GM19043 (cell line): ENCODE data around the gene CHD9.
"Not testable (repeated sequence)": the region's sequence is repeated elsewhere in the genome, so short reads cannot be mapped to it uniquely, and the experiment has no call there.

ENCODE experiments used
- ATAC-seq: cut with Tn5 transposase; IDR thresholded peaks from one replicate; pipeline ENCODE4 v1.9.1; 2021; ENCODE audit warnings: low read depth; ENCODE audit not compliant: unreplicated experiment

The CHD9 gene

GRCh38 chr16:53045341-53046220, 9.2 kb upstream of the CHD9 start:
- ATAC-seq = no peak

DNA sequence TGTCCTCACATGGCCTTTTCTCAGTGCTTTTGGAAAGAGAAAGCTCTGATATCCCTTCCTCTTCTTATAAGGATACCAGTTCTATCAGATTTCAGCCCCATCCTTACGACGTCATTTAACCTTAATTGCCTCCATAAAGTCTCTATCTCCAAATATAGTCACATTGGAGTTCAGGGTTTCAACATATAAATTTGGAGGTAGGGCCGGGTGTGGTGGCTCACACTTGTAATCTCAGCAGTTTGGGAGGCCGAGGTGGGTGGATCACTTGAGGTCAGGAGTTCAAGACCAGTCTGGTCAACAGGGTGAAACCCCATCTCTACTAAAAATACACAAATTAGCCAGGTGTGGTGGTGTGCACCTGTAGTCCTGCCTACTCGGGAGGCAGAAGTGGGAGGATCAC, 7.3 kb upstream of the CHD9 start:
- ATAC-seq = not testable (repeated sequence)

DNA sequence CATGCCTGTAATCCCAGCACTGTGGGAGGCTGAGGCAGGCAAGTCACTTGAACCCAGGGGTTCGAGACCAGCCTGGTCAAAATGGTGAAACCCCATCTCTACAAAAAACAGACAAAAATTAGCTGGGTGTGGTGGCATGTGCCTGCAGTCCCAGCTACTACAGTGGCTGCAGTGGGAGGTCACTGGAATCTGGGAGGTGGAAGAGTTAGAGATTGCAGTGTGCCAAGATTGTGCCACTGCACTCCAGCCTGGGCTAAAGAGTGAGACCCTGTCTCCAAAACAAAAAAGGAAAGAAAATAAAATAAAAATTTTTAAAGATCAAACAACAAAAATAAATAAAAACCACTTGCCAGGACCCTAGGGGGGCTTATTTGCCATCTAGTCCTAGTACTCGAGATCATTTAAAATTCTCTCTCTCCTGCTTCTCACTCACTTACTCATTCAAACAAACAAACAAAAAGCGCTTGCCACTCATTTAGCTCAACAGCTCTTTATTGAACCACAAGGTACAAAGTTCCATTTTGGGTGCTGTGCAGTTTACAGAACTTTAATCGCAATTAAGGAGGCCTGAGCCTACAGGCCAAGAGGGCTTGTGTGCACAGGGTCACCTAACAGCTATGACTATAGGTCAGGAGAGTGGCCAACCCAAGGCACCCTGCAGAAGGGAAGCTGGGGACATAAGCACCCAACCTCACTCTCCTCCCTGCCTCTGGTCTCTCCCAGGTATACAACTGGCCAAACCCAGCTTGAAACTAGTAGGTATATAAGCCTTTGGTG, 6.5 kb upstream of the CHD9 start:
- ATAC-seq = no peak

DNA sequence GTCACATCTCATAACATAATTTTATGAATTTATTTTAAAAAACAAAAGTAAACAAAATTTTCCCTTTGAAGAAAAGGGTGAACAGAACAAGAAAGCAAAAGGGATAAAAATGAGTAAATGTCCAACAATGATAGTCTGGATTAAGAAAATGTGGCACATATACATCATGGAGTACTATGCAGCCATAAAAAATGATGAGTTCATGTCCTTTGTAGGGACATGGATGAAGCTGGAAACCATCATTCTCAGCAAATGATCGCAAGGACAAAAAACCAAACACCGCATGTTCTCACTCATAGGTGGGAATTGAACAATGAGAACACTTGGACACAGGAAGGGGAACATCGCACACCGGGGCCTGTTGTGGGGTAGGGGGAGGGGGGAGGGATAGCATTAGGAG, 3.5 kb upstream of the CHD9 start:
- not testable (repeated sequence) for ATAC-seq

- ATAC-seq = no peak
These were observed 2.0 kb upstream of the CHD9 start, which contains the start of gene CHD9NB for GRCh38 chr16:53052519-53053501. CHD9NB (minus strand) TSS chr16:53052897; CDS start chr16:53044158, 8,739 bp downstream.

DNA sequence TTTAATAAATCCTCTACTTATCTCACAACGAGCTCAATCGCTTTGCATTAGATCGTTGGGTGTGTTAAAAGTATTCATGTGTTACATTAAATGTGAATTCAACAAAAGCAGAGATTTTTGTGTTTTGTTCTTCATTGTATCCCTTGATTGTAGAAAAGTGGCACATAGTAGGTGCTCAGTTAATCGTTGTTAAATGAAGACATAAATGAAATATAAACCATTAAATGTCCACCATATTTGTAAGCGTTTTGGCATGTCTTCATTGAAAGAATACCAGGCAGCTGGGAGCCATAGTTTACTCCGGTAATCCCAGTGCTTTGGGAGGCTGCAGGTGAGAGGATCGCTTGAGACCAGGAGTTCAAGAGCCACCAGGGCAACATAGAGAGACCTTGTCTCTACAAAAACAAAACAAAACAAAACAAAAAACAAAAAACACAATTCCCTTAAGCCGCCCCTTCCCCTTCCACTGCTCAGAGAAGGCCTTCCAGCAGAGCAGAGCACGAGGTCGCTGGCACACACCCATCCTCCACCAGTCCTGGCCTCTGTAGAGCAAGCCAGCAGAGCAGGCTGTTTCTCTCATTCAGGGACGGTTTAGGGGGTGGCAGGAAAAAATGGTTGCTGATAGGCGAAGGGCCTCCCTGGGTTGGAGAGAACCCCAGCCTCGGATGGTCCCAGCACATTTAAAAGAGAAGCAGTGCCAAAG, 673 bp upstream of the CHD9 start:
- ATAC-seq = peak; percentile 38

DNA sequence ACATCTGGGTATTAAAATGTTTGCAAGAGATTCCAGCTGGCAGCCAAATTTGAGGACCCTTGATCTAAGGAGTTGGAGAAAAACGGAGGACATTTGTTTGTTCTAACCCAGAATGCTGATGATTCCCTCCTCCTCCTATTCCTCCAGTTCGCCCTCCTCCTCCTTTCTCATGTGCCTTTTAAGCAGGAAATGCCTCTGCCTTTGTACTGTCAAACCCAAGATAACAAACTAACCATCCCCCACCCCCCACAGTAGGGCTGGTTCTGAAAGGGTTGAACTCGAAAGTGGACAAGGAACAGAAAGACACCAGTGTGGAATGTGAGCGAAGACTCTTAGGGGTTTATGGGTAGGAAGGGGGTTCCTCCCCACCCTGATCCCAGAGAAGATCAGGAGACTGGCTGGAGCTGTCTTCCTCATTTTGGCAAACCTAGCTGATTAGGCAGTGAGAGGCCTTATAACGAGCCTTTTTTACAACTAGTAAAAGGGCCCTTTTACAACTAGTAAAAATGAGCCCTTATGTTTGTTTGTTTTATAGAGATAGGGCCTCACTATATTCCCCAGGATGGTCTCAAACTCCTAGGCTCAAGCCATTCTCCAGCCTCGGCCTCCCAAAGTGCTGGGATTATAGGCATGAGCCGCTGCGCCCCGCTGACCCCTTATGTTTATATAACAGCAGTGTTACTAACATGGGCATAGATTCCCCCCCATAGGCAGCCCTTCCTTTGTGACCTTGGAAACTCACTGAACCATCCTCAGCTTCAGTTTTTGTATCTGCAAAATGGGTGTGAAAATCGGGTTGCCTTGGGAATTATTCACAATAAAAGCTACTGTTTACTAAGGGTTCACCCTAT, 975 bp downstream of the CHD9 start:
- ATAC-seq = no peak

- ATAC-seq = no peak
These were observed 1.6 kb downstream of the CHD9 start for GRCh38 chr16:53056392-53056881.

GRCh38 chr16:53057658-53058057, 2.9 kb downstream of the CHD9 start:
- no peak for ATAC-seq

DNA sequence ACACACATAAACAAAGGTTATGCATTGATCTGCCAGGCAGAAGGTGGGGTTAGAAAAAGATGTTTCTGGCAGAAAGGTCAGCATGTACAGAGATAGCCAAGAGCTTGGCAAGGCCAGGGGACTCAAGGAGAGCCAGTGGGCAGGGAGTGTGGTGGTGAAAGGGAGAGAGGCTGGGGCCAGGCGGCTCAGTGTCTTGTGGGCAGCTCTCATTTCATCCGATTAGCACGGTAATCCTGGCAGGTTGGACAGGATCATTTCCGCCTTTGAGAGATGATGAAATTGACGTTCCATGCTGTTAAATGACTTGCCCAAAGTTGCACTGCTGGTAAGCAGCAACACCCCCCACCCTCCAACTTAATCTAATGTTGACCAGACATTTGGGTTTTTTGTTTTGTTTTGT, 3.6 kb downstream of the CHD9 start:
- no peak for ATAC-seq

GRCh38 chr16:53058882-53059281, 4.1 kb downstream of the CHD9 start:
- ATAC-seq = no peak

DNA sequence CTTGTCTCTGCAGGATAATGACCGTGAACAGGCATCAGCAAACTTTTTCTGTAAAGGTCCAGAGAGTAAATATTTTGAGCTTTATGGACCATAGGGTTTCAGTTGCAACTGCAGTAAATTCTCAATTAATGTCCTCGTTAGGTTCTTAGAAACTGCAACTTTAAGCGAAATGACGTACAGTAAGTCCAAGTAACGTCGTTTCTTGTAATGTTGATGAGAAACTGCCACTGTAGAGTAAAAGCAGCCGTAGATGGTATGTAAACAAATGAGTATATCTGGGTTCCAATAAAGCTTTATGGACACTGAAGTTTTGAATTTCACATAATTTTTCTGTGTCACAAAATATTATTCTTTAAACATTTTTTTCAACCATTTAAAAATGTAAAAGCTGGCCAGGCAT, 4.9 kb downstream of the CHD9 start:
- ATAC-seq = no peak

- peak; percentile 19 for ATAC-seq
These were observed 6.5 kb downstream of the CHD9 start for GRCh38 chr16:53061256-53061655.

DNA sequence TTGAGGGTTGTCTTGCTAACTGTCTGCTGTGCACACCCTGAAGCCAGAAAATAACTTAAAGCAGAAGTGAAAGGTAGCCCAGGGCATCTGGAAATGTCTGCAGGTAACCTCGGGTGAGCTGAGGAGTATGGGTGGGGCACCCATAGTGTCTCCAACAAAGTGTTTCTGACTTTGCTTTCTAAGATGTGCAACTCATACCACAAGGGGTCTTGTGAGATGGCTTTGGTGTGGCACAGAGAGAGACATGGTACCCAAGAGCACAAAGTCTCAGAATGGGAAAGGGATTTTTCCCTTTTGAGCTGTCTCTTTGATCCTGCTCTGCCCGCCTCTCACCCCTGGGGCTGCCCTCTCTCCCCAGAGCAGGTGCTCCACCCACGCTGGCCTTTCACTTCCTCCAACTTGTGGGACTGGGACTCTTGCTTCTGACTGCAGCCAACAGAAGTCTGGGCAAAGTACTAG, 6.9 kb downstream of the CHD9 start:
- peak; percentile 70 for ATAC-seq

GRCh38 chr16:53064081-53064578, 9.3 kb downstream of the CHD9 start:
- ATAC-seq = no peak

DNA sequence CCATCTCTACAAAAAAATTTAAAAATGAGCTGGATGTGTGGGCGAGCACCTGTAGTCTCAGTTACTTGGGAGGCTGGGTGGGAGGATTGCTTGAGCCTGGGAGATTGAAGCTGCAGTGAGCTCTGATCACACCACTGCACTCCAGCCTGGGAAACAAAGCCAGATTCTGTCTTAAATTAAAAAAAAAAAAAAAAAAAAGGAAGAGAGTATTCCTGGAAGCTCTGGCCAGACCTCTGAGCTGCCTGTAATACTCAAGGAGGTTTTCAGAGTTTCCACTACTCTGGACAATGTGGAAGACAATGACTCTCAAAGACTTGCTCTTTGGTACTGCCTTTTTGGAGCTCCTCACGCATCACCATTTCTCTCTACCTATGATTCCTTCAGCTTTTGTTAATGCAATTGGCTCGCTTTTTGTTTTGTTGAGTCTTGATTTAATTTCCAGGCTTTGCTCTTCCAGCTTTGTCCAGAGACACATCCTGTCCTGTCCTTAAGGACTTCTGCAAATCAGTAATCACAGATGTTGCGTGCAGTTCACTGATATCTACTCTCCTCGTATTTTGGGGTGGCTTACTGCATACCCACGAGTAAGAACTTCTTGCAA, 10.8 kb downstream of the CHD9 start:
- ATAC-seq = no peak

GRCh38 chr16:53067675-53068074, 12.9 kb downstream of the CHD9 start:
- no peak for ATAC-seq

- peak; percentile 49 for ATAC-seq
These were observed 13.6 kb downstream of the CHD9 start for GRCh38 chr16:53068423-53068833.
